ENCODE measurements around the gene DISP3.

DNA sequence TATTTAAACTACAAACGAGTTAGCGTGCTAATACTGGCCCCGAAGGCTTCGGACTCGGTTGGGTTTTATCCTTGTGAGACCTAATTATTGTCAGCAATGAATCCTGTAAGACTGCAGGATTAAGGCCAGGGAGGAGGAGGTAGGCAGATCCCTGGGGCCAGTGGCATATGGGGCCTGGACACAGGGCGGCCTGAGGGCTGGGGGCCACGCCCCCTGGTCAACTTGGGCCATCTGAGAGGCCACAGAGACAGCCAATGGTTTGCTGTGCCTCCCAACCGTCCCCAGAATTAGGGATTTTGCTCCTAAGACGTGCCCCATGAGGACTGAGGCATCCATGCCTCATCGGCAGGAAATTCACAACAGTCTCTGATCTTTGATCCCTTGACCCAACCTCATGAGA, 31.1 kb upstream of the DISP3 start:
- TF ChIP-seq, protein P1, sequence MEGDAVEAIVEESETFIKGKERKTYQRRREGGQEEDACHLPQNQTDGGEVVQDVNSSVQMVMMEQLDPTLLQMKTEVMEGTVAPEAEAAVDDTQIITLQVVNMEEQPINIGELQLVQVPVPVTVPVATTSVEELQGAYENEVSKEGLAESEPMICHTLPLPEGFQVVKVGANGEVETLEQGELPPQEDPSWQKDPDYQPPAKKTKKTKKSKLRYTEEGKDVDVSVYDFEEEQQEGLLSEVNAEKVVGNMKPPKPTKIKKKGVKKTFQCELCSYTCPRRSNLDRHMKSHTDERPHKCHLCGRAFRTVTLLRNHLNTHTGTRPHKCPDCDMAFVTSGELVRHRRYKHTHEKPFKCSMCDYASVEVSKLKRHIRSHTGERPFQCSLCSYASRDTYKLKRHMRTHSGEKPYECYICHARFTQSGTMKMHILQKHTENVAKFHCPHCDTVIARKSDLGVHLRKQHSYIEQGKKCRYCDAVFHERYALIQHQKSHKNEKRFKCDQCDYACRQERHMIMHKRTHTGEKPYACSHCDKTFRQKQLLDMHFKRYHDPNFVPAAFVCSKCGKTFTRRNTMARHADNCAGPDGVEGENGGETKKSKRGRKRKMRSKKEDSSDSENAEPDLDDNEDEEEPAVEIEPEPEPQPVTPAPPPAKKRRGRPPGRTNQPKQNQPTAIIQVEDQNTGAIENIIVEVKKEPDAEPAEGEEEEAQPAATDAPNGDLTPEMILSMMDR (IDR thresholded peaks at IDR 0.05): no peak
- TF ChIP-seq ZFX (IDR thresholded peaks at IDR 0.05; ENCODE audit: borderline replicate concordance): no peak

Measured in 22Rv1 (cell line).